ENCODE data around the gene PCDHGB4.
"Not testable (repeated sequence)": the region's sequence is repeated elsewhere in the genome, so short reads cannot be mapped to it uniquely, and the experiment has no call there.

Gene PCDHGB4

DNA sequence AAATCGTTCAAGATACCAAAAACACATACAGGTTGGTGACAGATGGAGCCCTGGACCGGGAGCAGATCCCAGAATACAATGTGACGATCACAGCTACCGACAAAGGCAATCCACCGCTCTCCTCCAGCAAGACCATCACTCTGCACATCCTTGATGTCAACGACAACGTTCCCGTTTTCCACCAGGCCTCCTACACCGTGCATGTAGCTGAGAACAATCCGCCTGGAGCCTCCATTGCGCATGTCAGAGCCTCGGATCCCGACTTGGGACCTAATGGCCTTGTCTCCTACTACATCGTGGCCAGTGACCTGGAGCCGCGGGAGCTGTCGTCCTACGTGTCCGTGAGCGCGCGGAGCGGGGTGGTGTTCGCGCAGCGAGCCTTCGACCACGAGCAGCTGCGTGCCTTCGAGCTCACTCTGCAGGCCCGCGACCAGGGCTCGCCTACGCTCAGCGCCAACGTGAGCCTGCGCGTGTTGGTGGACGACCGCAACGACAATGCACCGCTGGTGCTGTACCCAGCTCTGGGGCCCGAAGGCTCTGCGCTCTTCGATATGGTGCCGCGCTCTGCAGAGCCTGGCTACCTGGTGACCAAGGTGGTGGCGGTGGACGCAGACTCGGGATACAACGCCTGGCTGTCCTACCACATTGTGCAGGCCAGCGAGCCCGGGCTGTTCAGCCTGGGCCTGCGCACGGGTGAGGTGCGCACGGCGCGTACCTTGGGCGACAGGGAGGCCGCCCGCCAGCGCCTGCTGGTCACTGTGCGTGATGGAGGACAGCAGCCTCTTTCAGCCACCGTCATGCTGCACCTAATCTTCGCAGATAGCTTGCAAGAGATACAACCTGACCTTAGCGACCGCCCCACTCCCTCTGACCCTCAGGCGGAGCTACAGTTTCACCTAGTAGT lies 15.7 kb upstream of the PCDHGB4 start:
- DNase-seq (ENCODE audit: low read depth) = no peak
- TF ChIP-seq, protein P1, sequence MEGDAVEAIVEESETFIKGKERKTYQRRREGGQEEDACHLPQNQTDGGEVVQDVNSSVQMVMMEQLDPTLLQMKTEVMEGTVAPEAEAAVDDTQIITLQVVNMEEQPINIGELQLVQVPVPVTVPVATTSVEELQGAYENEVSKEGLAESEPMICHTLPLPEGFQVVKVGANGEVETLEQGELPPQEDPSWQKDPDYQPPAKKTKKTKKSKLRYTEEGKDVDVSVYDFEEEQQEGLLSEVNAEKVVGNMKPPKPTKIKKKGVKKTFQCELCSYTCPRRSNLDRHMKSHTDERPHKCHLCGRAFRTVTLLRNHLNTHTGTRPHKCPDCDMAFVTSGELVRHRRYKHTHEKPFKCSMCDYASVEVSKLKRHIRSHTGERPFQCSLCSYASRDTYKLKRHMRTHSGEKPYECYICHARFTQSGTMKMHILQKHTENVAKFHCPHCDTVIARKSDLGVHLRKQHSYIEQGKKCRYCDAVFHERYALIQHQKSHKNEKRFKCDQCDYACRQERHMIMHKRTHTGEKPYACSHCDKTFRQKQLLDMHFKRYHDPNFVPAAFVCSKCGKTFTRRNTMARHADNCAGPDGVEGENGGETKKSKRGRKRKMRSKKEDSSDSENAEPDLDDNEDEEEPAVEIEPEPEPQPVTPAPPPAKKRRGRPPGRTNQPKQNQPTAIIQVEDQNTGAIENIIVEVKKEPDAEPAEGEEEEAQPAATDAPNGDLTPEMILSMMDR (IDR thresholded peaks at IDR 0.05; ENCODE audit: low read depth, low read length, missing control alignments) = no peak
- H3K4me3 ChIP-seq (ENCODE audit: low read depth, low read length) = no peak overlapping the region

DNA sequence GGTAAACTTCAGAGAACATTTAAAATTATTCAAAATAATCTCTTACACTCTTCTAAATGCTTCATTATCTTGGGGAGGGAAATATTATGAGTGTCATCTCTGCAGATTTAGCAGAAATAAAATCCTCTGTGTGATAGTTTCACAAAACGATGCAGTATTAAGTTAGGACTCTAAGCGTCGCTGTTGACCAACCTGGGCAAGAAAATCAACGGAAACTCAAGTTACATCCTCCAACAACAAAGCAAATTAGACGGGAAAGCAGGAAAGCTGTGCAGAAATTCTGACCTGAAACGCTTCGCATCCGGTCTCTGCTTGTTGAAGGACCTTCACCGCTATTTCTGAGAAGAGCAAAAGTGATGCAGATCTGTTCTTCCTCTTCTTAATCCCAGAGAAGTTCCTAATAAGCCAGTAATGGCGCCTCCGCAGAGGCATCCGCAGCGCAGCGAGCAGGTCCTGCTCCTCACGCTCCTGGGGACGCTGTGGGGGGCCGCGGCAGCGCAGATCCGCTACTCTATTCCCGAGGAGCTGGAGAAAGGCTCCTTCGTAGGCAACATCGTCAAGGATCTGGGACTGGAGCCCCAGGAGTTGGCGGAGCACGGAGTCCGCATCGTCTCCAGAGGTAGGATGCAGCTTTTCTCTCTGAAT lies 13.7 kb upstream of the PCDHGB4 start, which contains the start of gene PCDHGA6:
TSS of gene PCDHGA6 (plus strand) at position 219 of the 645 bp plus-strand sequence. CDS start at position 412, 193 bp downstream.
- TF ChIP-seq, protein P1 (IDR thresholded peaks at IDR 0.05; ENCODE audit: low read depth, low read length, missing control alignments) = peak; percentile 23
- H3K4me3 ChIP-seq (ENCODE audit: low read depth, low read length) = no peak within 1 kb of the TSS
- no peak for DNase-seq (ENCODE audit: low read depth)

DNA sequence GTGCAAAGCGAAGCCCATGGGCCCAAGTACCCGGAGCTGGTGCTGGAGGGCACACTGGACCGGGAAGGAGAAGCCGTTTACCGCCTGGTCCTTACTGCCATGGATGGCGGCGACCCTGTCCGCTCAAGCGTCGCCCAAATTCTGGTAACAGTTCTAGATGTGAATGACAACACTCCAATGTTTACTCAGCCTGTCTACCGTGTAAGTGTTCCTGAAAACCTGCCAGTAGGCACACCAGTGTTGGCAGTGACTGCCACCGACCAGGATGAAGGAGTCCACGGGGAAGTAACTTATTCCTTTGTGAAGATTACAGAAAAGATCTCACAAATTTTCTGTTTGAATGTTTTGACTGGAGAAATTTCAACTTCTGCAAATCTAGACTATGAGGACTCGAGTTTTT lies 12.9 kb upstream of the PCDHGB4 start:
- no peak overlapping the region for H3K4me3 ChIP-seq (ENCODE audit: low read depth, low read length)
- TF ChIP-seq, protein P1 (IDR thresholded peaks at IDR 0.05; ENCODE audit: low read depth, low read length, missing control alignments) = no peak
- DNase-seq (ENCODE audit: low read depth) = no peak

DNA sequence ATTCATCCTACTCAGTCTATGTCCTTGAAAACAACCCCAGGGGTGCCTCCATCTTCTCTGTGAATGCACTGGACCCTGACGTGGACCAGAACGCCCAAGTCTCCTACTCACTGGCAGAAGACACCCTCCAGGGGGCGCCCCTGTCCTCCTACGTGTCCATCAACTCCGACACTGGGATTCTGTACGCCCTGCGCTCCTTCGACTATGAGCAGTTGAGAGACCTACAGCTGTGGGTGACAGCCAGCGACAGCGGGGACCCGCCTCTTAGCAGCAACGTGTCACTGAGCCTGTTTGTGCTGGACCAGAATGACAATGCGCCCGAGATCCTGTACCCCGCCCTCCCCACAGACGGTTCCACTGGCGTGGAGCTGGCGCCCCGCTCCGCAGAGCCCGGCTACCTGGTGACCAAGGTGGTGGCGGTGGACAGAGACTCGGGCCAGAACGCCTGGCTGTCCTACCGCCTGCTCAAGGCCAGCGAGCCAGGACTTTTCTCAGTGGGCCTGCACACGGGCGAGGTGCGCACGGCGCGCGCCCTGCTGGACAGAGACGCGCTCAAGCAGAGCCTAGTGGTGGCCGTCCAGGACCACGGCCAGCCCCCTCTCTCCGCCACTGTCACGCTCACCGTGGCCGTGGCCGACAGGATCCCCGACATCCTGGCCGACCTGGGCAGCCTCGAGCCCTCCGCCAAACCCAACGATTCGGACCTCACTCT lies 11.9 kb upstream of the PCDHGB4 start:
- H3K4me3 ChIP-seq (ENCODE audit: low read depth, low read length); DNase-seq (ENCODE audit: low read depth): not testable (repeated sequence)
- TF ChIP-seq, protein P1 (IDR thresholded peaks at IDR 0.05; ENCODE audit: low read depth, low read length, missing control alignments) = peak; percentile 11

DNA sequence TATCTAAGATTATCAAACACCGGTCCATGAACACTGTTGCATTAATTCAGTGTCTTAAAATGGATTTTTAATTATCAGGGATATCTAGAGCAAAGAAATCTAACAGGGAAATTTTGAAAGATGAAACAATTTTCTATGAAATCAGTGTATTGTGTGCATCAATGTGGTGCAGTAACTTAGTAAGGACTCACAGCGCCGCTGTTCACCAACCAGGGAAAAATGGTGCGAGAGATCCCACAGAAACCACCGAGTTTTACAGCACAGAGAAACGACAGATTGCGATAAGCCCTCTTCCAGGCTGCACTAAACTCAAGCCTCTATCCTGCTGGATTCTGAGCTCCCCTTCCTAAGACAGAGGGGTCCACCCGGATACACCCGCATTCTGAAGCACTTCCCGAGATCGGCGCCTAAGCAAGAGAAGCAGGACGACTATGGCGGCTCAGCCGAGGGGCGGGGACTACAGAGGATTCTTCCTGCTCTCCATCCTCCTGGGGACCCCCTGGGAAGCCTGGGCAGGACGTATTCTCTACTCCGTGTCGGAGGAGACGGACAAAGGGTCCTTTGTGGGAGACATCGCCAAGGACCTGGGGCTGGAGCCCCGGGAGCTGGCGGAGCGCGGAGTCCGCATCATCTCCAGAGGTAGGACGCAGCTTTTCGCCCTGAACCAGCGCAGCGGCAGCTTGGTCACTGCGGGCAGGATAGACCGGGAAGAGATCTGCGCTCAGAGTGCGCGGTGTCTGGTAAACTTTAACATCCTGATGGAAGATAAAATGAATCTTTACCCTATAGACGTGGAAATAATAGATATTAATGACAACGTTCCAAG lies 4.8 kb upstream of the PCDHGB4 start, which contains the start of gene PCDHGA7:
TSS of gene PCDHGA7 (plus strand) at position 274 of the 826 bp plus-strand sequence. CDS start at position 432, 158 bp downstream.
- TF ChIP-seq, protein P1 (IDR thresholded peaks at IDR 0.05; ENCODE audit: low read depth, low read length, missing control alignments) = no peak
- no peak for DNase-seq (ENCODE audit: low read depth)
- H3K4me3 ChIP-seq (ENCODE audit: low read depth, low read length) = no peak within 1 kb of the TSS

DNA sequence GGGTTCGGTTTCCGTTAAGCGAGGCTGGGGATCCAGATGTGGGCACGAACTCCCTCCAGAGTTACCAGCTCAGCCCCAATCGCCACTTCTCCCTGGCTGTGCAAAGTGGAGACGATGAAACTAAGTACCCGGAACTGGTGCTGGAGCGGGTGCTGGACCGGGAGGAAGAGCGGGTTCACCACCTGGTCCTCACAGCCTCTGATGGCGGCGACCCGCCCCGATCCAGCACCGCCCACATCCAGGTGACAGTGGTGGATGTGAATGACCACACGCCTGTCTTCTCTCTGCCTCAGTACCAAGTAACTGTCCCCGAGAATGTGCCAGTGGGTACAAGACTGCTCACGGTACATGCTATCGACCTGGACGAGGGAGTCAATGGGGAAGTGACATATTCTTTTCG lies 4.2 kb upstream of the PCDHGB4 start:
- TF ChIP-seq, protein P1 (IDR thresholded peaks at IDR 0.05; ENCODE audit: low read depth, low read length, missing control alignments) = no peak
- no peak for DNase-seq (ENCODE audit: low read depth)
- no peak overlapping the region for H3K4me3 ChIP-seq (ENCODE audit: low read depth, low read length)

All from GM12864 (cell line).